ENCODE results near the gene NR5A1. TPM values are rescaled to one million over a fixed set of nuclear protein-coding genes. Genes with fewer than 3 reads are reported as not detected.

Gene NR5A1
- total RNA-seq, 1 donor from 2014 or later = not detected

DNA sequence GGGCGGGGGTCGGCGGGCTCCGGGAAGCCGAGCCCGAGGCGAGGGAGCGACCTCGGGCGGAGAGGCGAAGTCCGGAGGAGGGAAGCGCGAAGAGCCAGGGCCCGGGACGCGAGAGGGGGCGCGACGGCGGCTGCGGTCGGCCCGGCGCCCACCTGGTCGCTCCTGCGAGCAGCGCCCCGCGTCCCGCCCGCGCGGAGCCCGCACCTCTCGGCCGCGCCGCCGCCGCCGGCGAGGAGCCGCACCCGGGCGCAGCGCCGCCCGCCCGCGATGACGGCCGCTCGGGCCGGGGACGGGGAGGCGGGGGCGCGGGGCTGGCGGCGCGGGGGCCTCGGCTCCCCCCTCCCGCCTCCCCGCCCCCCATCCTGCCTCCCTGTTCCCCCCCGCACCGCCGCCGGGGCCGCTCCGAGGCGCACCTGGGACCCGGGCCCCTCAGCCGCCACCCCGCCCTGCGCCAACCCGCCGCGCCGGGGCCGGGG lies 2.6 kb downstream of the NR5A1 start:
- TF ChIP-seq, protein P1, sequence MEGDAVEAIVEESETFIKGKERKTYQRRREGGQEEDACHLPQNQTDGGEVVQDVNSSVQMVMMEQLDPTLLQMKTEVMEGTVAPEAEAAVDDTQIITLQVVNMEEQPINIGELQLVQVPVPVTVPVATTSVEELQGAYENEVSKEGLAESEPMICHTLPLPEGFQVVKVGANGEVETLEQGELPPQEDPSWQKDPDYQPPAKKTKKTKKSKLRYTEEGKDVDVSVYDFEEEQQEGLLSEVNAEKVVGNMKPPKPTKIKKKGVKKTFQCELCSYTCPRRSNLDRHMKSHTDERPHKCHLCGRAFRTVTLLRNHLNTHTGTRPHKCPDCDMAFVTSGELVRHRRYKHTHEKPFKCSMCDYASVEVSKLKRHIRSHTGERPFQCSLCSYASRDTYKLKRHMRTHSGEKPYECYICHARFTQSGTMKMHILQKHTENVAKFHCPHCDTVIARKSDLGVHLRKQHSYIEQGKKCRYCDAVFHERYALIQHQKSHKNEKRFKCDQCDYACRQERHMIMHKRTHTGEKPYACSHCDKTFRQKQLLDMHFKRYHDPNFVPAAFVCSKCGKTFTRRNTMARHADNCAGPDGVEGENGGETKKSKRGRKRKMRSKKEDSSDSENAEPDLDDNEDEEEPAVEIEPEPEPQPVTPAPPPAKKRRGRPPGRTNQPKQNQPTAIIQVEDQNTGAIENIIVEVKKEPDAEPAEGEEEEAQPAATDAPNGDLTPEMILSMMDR (conservative IDR thresholded peaks at IDR 0.05; ENCODE audit: low read depth, low read length) = no peak
- DNase-seq (ENCODE audit: low read depth) = no peak
- no peak overlapping the region for H3K4me3 ChIP-seq (ENCODE audit: low read depth, low read length)

DNA sequence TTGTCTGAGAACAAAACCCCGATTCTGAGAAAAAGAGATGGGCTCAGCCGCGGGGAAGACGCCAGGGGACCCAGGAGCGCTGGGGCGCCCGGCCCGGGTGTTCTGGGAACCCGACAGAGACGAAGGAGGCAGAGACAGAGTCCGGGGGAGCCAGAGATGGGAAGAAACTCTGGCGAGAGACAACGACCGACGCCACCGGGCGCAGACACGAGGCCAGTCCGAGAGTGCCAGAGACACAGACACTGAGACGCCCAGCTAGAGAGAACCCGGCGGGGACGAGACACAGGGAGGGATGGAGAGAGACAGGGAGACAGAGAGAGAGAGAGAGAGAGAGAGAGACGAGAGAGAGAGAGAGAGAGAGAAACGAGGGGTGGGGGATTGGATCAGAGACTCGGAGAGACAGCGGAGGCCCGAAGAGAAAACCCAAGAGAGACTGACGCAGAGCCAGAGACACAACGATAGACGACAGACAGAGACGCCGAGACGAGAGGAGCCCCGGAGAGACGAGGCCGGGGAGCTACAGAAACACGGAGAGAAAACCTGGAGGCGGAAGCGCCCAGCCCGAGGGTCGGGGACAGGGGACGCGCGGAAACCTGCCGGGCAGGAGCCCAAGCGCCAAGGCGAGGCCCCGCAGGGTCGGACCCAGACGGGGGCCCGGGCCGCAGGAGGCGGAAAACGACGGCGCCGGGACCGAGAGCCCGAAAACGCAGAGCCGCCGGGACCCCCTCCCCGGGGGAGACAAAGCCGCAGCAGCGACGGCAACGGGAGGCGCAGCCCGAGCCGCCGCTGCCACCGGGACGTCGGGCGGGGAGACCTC lies 3.3 kb downstream of the NR5A1 start:
- TF ChIP-seq, protein P1 (conservative IDR thresholded peaks at IDR 0.05; ENCODE audit: low read depth, low read length) = no peak
- DNase-seq (ENCODE audit: low read depth) = no peak
- no peak overlapping the region for H3K4me3 ChIP-seq (ENCODE audit: low read depth, low read length)

DNA sequence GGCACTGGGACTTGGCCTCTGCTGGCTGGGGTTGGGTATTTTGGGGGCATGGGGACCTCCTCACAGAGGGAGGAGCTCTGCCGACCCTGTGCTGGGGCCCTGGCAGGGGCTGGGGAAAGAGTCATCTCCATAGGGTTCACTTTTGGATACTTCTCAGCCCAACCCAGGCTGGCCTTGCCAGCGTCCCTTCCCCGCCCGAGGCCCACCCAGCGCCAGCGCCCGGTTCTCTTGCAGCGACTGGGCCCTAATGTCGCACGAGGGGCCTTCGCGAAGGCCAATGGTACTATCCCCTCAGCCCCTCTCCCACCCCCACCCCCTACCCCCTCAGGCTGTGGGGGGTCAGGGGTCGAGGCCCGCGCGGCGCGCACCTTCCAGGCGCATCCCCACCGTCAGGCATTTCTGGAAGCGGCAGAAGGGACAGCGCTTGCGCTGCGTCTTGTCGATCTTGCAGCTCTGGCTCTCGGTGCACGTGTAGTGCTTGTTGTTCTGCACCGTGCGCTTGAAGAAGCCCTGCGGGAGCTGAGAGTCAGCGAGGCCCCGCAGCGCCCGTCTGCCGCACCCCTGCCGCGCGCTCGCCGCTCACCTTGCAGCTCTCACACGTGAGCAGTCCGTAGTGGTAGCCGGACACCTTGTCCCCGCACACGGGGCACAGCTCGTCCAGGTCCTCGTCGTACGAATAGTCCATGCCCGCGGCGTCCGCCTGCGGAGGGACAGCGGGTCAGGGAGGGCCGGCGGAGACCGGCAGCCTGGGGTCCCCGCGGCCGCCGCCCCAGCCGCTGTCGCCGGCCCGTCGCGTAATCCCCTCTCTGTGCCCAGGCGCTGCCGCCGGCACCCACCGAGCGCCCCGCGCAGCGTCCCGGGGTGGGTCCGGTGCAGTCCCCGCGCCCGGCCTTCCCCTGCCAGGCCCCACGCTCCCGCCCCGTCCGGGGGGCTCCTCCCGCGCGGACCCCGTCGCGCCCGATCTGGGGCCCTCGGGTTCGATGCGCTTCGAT lies 4.2 kb downstream of the NR5A1 start:
- DNase-seq (ENCODE audit: low read depth) = no peak
- TF ChIP-seq, protein P1 (conservative IDR thresholded peaks at IDR 0.05; ENCODE audit: low read depth, low read length) = no peak
- H3K4me3 ChIP-seq (ENCODE audit: low read depth, low read length) = no peak overlapping the region

DNA sequence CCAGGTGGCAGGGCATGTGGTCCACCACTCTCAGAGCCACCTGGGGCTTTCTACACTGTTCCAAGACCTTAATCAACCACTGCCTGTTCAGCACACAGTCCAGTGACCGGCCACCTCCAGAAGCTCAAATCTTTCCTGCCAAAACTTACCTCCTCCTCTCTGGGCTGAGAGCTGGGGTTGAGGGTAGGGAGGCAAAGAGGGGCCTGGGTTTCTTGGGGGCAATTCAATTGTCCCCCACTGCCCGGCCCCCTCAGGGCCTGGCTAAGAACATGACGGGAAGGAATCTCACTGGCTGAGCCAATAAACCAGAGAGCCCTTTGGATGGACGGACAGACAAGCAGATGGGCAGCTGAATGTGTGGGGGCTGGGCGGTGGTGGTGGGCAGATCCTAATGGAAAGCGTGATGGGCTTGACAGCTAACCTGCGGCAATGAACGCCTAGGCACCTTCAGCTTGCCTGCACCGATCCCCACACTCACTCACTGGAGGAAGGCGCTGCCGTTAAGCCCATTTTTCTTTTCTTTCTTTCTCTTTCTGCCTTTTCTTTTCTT lies 5.4 kb downstream of the NR5A1 start:
- no peak overlapping the region for H3K4me3 ChIP-seq (ENCODE audit: low read depth, low read length)
- TF ChIP-seq, protein P1 (conservative IDR thresholded peaks at IDR 0.05; ENCODE audit: low read depth, low read length) = no peak
- DNase-seq (ENCODE audit: low read depth) = no peak

DNA sequence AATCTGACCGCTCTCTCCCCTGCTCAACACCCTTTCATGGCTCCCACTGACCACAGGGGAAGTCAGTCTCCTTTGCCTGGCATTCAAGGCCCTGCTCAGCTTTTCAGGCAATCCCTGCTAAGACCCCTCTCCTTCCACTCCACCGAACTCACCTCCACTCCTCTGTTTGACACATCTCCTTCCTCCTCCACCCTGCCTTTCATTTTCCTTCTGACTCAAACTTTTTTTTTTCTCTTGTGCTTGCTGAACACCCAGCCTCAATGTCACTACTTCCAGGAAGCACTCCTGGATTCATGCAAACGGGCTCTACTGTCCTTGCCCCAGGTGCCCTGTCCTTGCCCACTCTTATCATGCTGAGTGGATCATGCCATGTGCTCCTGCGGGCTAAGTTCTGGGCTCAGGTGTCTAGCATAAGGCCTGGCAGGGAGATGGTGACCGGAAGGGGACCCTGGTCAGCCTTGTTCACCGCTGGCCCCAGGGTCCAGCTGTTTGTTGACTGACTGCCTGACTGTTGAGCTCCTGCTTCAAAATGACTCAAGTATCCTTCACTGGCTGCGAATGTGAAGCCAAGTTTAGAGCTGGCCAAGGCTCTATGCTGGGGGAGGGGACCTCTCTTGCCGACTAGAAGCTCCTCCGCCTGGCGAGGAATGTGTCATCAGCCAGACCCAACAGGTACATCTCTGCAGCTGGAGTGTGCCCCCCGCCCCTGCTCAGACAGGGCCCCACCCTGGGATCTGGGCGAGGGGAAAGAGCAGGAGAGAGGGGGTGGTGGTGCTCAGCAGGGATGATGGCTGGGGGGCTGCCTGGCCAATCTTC lies 6.2 kb downstream of the NR5A1 start:
- DNase-seq (ENCODE audit: low read depth) = no peak
- H3K4me3 ChIP-seq (ENCODE audit: low read depth, low read length) = no peak overlapping the region
- TF ChIP-seq, protein P1 (conservative IDR thresholded peaks at IDR 0.05; ENCODE audit: low read depth, low read length) = no peak

All from epithelial cell of proximal tubule (primary cell).